HuH-7.5 (cell line): Measurements from ENCODE around the gene DNAJC1.

Source experiments
- DNase-seq: peaks from one replicate; pipeline ENCODE4 v3.0.0; 2011; ENCODE audit warnings: low spot score

Gene DNAJC1

DNA sequence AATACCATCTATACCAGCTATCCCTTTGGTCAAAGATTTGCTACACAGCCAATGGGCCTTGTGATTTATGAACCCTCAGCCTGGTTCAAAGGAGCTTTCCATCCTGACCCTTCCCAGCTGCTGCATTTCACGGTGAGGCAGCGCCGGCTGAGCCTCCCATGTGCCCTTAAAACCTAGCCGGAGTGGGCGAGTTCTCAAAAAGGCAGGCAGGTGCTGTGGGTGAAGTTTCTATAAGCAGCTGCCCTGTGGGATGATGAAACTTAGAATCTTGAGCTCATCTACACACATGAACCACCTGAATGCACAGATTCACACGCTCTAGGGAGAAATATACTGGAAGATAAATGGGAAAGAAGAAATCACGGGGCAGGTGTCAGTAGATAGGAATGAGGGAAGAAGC lies 244.8 kb downstream of the DNAJC1 start:
- no peak for DNase-seq

DNA sequence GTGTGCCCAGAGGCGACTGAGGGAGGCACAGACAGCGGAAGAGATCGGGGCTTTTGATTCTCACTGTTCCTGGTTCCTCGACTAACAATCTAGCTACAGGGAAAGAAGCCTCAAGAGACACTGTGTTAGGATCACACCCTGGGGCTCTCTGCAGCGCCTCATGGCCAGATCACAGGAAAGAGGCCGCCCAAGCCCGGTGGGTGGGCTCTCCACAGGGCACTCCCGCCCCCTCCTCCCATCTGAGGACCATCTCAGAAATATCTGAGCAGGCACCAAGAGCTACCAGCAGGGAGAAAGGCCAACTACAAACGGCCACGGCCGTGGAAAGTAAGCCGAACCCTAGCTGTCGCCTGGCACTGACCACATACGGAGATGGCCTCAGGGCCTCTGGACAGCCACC lies 245.3 kb downstream of the DNAJC1 start:
- no peak for DNase-seq

DNA sequence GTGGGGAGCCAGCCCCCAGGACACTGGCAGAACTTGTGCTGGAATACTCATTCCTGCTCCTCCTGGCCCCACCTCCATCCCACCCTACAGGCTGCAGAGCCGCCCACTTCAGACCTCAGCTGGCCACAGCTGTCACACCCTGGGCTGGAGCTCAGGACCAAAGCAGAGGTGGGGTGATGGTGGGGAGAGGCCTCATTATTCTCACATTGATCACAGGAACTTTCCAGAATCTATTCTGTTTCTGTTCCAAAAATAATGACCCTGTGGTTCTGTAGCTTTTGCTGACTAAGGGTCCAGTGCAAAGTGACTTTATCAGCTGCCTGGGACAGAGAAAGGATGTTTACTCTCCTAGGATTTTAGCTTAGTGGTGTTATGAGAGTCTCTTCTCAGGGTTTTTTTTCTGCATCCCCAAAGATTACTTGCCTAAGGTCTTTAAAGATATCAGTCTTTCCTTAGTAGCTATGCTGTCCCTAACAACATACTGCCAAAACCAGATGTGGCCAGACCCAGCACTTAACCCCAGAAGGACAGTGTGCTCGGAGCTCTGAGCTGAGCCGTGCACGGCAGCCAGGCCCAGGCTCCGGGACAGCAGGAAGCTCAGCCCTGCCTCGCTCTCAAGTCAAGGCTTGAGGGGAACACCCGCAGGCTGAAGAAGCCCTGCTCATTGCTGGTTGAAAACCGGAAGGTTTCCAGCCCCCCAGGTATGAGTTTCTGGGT lies 246.2 kb downstream of the DNAJC1 start:
- DNase-seq = no peak

DNA sequence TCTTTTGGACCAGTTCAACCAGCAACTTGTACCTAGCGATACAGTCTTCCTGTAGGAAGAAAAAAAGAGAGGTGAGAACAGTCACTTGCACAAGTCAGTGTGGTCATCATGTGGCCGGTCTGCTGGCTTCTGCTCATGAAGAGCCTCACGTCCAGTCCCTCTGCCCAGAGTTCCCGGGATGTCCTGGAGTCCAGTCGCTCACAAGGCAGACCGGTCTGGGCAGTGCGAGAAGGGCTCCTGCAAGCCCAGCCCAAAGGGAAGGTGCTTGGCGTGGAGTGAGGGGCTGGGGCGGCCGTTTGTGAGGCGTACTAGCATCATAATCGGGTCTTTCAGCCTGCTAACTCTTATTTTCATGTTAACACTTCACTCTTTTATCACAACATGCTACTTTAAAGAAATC lies 246.8 kb downstream of the DNAJC1 start:
- DNase-seq = no peak

DNA sequence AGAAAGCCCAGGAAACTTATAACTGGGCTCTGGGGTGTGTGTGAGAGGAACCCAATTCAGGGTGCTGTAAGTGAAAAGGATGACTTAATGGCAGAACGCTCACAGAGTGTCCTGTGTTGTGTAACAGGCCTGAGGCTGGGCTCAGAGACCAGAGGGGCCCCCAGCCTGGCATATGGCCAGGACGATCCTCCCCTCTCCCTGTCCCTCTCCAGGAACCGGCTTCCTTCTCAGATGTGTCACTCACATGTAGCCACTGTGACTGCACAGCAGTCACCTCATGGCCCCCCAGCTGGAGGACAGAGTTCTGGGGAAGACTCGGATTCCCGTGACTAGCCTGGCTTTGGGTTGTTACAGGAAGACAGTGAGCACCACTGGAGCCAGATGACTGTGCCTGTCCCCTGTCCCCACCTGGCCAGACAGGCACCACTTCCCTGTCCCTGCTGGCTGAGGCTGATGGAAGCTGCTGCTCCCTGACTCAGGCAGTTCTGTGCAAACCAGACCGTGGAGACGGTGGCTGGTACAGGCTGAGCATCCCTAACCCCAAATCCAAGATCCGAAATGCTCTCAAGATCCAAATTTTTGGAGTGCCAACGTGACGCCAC lies 249.0 kb downstream of the DNAJC1 start:
- no peak for DNase-seq

DNA sequence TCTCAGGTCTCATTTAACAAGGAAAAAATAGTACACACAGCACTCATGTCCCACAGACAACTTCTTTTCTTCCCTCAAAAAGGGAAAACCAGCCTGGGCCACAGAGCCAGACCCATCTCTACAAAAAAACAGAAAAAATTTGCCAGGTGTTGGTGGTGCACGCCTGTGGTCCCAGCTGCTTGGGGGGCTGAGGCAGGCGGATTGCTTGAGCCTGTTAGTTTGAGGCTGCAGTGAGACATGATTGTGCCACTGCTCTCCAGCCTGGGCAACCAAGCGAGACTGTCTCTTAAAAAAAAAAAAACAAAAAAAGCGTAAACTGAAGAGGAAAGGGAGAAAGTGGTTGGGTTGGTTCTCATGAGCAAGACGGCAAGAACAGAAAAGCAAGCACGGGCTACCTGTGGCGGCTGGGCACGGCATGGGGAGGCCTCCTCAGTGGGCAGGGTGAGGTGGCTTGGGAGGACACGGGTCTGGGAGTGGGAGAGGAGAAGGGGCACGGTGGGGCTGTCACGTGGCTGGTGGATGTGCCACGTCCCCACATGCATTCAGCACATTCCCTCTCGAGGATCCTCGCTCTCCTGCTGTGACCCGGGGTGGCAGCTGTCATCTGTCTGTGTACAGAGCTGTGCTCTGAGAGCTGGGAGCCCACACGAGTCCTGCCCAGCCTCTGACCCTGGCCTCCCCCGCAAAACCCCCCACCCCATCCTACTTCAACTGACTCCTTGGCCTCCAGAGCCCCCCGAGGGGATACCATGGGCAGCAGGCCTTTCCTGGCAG lies 249.8 kb downstream of the DNAJC1 start:
- no peak for DNase-seq

DNA sequence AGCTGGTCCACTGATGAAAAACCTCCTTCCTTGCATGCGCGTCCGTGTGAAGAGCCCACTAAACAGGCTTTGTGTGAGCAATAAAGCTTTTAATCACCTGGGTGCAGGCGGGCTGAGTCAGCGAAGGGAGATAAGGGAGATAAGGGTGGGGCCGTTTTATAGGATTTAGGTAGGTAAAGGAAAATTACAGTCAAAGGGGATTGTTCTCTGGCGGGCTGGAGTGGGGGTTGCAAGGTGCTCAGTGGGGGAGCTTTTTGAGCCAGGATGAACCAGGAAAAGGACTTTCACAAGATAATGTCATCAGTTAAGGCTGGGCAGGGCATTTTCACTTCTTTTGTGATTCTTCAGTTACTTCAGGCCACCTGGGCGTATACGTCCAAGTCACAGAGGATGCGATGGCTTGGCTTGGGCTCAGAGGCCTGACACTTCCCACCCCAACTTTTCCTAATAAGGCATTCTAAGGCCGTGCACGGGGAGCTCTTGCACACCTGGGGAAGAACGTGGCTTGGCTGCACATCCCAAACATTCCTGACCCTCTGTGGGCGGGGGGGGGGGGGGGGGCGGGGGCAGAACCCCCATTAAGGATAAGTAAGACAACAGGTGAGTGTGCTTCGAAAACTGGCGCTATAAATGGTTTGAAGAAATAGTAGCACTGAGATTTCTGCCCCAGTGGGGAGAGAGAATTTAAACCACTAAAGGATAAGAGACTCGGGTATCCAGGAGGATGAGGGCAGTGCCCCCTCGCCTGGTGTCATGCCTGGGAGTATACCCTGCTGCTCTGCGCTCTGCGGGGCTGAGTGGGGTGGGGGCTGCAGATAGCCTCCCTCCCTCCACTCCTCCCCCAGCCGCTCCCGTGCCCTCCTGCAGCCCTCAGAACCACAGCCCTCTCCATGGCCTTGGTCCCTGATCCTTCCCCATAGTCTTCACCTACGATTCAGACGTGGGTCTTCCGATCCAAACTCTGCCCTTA lies 251.9 kb downstream of the DNAJC1 start:
- DNase-seq = no peak

DNA sequence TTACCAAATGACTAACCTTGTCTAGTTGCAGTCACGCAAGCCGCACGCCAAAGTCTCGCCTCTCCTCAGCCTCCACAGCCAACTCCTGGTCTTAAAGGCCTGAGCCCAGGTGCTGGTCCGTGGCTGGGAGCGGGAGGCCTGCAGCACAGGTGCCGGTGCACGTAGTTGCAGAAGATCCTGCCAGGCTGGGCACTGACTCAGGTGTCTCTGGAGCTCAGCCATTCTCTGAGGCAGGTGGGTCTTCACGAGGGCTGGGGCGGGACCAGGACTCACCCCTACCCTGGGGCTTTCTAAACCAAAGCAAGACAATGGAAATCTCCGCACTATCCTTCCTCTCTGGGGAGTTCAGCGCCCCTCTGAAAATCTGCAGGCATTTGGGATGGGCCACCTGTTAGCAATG lies 253.1 kb downstream of the DNAJC1 start:
- DNase-seq = no peak

DNA sequence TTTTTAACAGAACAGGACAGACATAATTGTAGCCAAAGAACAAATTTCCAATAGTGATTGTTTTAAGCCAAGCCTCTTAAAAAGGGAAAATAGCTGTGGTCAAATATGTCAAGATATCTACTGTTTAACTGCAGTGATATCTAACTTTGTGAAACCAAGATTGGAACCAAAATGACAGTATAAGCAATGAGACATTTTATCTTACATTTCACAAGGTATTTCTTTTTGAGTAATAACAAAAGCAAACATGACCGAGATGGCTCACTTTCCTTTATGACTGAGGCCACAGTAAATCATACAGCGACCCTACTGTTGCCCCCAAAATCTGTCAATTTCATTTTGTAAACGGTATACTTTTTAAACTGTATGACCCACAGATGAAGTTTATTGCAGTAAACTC lies 253.7 kb downstream of the DNAJC1 start:
- no peak for DNase-seq

DNA sequence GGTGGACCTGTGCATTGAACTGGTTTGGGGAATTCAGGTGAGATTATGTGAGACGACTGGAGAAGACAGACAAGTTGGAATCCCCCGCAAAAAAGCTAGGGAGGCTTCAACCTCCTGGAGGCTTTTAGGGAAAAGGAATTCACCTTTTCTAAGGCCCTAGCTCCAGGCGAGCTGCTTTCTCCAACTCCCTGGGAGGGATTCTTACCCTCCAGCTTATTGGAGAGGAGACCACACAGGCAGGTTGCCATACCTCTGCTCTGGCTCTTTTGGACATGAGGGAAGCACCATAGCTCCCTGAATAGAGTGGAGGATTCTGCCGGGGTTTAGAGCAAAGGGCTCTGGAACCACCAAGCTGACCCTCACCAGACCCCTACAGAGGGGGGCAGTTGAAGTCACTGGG lies 255.7 kb downstream of the DNAJC1 start:
- DNase-seq = no peak

DNA sequence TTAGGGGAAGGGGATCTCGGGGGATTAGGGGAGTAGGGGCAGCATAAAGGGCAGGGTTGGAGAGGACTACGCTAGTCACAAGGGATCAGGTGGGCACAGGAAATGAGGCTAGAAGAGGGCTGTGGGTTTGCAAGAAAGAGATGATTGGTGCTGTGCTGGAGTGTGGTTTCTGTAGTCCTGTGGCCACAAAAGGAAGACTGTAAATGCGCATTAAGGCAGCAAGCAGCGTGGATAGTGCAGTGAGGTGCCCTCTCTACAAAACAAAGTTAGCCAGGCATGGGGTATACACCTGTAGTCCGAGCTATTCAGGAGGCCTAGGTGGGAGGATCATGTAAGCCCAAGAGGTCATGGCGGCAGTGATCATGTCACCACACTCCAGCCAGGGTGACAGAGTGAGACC lies 257.4 kb downstream of the DNAJC1 start:
- DNase-seq = no peak

DNA sequence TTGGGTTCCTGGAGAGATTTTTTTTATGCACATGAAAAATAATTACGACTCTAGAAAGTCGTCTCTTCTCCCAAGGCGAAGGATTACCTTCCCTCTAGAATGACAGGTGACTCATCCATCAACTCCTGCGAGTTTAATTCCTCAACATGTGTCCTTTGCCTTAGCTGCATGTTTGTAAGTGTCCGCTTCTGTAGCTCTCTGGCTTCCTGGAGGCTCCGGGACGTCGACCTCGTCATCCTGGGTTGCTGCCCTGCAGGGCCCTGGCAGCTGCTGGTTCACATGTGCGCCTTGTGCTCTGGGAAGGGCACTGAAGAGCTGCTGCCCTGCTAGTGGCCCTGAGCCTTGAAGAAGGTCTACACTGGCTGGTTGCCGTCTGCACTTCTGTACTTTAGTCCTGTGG lies 259.3 kb downstream of the DNAJC1 start:
- DNase-seq = no peak

DNA sequence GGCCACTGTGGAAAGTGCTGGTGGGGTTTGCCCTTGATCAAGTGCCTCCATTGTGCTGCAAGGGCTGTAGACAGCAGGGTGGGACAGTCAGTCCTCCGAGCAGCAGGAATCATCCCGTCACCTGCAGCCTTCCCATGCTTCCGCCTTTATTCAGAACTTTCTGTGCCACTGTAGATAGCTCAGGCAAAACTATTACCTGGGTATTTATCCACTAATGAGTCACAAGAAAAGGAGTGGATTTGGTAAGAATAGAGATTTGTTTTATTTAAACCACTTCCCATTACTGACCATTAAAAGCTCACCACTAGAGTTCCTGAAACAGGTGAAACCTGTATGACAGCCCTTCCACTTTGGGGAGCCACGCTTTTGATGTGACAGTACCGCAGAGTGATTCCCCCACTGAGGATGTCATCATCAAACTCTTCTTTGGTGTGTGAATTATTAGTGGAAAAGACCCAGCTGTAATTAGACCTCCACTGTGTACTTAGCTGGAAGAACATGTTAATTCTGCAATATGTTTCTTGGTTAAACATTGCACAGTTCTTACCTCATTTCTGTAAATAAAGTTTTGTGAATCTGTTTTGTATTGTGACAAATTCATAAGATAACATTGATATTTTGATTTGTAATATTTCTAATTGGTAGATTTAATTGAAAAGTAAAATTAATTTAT lies 260.7 kb downstream of the DNAJC1 start:
- DNase-seq = no peak

DNA sequence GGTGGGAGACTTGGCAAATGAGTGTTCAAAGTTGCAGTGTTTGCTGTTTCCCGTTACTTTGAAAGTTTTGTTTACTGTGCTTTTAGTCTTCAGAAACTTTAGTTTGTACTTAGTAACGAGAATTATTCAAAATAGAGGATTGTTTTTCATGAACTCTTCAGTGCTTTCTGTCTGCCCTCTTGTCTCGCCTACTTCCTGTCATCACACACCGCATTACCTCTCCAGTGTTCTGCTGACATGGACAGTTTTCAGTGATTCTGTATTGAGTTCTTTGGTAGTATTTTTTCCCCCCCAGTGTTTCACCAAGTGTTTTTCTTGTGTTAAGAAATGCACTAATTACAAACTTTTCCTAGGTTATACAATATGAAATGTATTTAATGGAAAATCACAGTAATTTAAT lies 262.5 kb downstream of the DNAJC1 start:
- no peak for DNase-seq

DNA sequence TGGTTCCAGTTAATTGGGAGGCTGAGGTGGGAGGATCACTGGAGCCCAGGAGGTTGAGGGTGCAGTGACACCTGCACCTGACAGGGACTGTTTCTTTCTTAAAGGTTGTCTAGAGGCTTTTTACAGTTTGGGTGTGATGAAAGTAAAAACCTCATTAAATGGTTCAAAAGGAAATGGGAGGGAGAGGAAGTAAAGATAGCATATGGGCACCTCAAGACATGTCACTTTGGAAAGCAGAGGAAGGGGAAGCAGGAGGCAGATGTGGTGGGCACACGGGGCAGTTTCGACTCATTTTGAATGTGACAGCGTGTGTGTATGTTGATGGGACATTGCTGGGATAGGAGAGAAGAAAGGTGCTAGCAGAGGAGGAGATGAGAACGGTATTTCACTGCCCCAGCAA lies 266.4 kb downstream of the DNAJC1 start:
- no peak for DNase-seq

DNA sequence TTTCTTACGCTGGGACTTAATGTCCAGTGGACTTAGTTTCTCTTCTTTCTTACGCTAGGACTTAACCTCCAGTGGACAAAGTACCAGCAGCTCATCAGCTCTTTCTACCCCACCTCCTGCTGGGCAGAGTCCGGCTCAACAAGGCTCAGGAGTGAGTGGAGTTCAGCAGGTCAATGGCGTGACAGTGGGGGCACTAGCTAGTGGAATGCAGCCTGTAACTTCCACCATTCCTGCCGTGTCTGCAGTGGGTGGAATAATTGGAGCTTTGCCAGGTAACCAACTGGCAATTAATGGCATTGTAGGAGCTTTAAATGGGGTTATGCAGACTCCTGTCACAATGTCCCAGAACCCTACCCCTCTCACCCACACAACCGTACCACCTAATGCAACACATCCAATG lies 269.8 kb downstream of the DNAJC1 start:
- DNase-seq = no peak

DNA sequence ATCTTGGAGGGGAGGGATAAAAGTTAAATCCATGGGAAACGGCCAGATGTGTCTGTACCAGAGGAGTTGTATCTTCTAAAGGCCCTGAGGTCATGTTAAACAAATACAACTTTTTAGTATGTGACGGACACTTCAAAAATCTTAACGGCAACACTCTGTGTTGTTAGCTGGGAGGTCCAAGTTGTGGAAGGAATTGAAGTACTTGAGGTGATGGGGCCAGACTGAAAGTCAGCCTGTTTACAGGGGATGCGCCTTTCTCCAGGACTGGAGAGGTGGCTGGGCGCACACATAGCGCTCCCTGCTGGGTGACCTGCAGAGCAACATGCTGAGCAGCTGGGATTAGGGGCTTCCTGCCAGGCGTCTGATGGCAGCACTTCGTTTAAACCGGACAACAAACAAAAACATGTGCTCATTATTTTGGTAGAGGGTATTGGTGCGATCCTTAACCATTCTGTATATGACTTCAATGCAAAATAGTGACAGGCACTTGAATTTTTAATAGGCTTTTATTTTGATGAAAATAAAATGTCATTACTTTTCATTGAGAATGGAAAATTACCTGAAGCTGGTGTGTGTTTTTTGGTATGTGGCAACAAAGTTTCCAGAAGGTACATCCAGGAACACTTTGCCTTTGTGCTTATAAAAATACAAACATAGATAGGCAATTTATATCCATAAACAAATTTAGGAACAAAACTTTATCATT lies 271.3 kb downstream of the DNAJC1 start:
- peak; percentile 67 for DNase-seq

DNA sequence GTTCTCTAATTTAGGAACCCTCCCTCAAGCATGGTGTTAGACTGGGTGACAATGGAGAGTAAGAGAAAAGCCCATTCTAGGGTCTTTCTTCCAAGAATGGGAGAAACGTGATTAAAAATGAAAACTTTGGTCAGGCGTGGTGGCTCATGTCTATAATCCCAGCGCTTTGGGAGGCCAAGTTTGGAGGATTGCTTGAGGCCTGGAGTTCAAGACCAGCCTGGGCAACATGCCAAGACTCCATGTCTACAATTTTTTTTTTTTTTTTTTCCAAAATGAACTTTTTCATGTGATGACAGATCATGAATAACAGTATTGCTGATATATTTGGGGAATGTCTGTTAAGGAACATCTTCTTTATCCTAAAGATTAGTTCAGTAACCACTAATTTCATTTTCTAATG lies 274.9 kb downstream of the DNAJC1 start:
- no peak for DNase-seq

DNA sequence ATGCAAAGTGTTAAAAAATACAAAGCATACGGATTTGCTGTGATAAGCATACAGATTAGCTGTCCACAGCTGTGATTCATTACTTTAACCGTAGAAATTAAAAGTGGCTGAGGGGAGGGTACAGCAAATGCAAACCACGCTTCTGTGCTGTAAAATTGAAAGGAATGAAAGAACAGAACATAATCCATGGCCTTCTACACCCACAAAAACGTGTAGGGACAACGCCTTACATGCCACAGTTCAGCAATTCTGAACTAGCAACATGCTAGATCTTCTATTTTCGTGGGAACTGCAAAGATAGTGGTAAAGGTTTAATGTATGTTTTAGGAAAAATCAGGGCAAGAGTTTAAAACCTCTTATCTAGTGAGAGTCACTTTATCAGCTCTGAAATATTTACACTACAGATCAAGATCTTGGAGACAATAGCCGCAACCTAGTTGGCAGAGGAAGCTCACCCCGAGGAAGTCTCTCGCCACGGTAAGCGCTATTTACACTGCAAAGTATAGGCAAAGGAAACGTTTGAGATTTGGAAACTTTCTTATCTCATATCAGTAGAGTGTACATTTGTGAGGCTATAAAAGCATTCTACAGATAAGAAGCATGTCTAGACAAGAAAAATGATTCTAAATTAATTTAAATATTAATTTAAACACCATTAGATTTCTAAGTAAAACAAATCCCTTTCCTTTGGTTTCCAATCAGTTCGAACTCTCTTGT lies 275.9 kb downstream of the DNAJC1 start:
- DNase-seq = no peak

DNA sequence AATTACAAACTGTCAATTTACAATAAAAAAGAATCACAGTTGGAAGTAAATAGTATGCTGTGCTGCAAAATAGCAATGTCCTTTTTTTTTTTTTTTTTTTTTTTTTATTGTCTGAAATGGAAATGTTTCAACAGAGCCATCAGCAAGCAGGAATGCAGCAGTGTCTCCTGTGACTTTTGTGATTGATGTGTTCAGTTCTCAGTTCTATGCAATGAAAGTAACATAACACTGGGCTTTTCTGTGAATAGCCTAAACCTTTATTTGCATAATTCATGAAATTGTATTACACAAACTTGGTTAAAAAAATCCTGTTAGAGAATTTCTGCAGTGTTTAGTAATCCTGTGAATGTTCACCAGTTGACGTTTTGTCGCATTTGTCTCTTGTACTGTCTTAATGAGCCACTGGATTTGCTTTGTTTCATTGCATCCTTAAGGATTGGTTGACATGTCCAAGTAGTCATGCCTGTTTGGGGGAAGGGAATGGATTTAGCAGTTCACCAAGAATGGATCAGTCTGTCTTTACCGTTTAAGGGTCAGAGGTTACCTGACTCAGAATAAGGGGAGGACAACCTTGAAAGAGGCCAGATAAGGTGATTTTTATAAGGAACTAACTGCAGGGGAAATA lies 276.8 kb downstream of the DNAJC1 start:
- DNase-seq = no peak
